ACC112 (cell line): ENCODE results near the gene MYF6.

ENCODE experiments used
- H2AFZ ChIP-seq: fragments of 200-600 bp; sonication (generic); one replicate; pipeline ENCODE4 v1.6.0; 2017; ENCODE audit warnings: antibody characterized with exemption, low read length; ENCODE audit not compliant: unreplicated experiment
- H3K27ac ChIP-seq: fragments of 200-600 bp; sonication (generic); 2 replicates; pipeline ENCODE4 v1.5.1; 2014; ENCODE audit warnings: low read depth, mild to moderate bottlenecking, antibody characterized with exemption, low read length, moderate library complexity
- H3K27me3 ChIP-seq: fragments of 200-600 bp; sonication (generic); 2 replicates; pipeline ENCODE4 v1.6.1; 2014; ENCODE audit warnings: mild to moderate bottlenecking, antibody characterized with exemption, low read length, moderate library complexity, mixed read lengths; ENCODE audit not compliant: insufficient read depth
- H3K36me3 ChIP-seq: fragments of 200-600 bp; sonication (generic); 2 replicates; pipeline ENCODE4 v1.6.1; 2016; ENCODE audit warnings: mild to moderate bottlenecking, antibody characterized with exemption, low read length, moderate library complexity, mixed read lengths; ENCODE audit not compliant: insufficient read depth
- H3K4me1 ChIP-seq: fragments of 200-600 bp; sonication (generic); one replicate; pipeline ENCODE4 v1.6.1; 2016; ENCODE audit warnings: low read length, mixed read lengths; ENCODE audit not compliant: insufficient read depth, unreplicated experiment, control insufficient read depth
- H3K4me3 ChIP-seq: fragments of 200-600 bp; sonication (generic); 2 replicates; pipeline ENCODE4 v1.5.1; 2014; ENCODE audit warnings: mild to moderate bottlenecking, low read depth, low read length
- H3K79me2 ChIP-seq: fragments of 200-600 bp; sonication (generic); one replicate; pipeline ENCODE4 v1.6.0; 2016; ENCODE audit warnings: low read length; ENCODE audit not compliant: control insufficient read depth, unreplicated experiment, insufficient read depth

MYF6 gene

GRCh38 chr12:80704420-80704819 is 3.0 kb upstream of the MYF6 start:
- no peak overlapping the region for H2AFZ ChIP-seq
- no peaks in the 10 kb centered on the region for H3K79me2 ChIP-seq
- H3K27ac ChIP-seq: no peak overlapping the region
- H3K4me1 ChIP-seq: peaks cover 16% of the 10 kb centered on the region
- H3K4me3 ChIP-seq: no peak overlapping the region
- no peaks in the 10 kb centered on the region for H3K36me3 ChIP-seq
- H3K27me3 ChIP-seq: no peaks in the 10 kb centered on the region

- Histone ChIP-seq H3K36me3 (no peaks in the 10 kb centered on the region), H2AFZ (no peak overlapping the region), H3K27me3 (no peaks in the 10 kb centered on the region), H3K79me2 (no peaks in the 10 kb centered on the region), H3K4me1 (peaks cover 9% of the 10 kb centered on the region), H3K4me3 (no peak overlapping the region), H3K27ac (no peak overlapping the region)
Observed at GRCh38 chr12:80707830-80708258, 410 bp downstream of the MYF6 start.

GRCh38 chr12:80708259-80708974 is 983 bp downstream of the MYF6 start:
- no peaks in the 10 kb centered on the region for H3K27me3 ChIP-seq
- H3K4me3 ChIP-seq: peak overlapping the region; percentile 63
- no peaks in the 10 kb centered on the region for H3K79me2 ChIP-seq
- H2AFZ ChIP-seq: peak overlapping the region; percentile 88
- no peak overlapping the region for H3K27ac ChIP-seq
- H3K36me3 ChIP-seq: no peaks in the 10 kb centered on the region
- peaks cover 3% of the 10 kb centered on the region for H3K4me1 ChIP-seq

- H2AFZ ChIP-seq: peak overlapping the region; percentile 88
- H3K27me3 ChIP-seq: no peaks in the 10 kb centered on the region
- no peaks in the 10 kb centered on the region for H3K4me1 ChIP-seq
- H3K79me2 ChIP-seq: no peaks in the 10 kb centered on the region
- H3K27ac ChIP-seq: no peak overlapping the region
- peak overlapping the region; percentile 63 for H3K4me3 ChIP-seq
- H3K36me3 ChIP-seq: no peaks in the 10 kb centered on the region
Observed at GRCh38 chr12:80708975-80709328, 1.5 kb downstream of the MYF6 start.

- H3K4me1 ChIP-seq: no peaks in the 10 kb centered on the region
- H2AFZ ChIP-seq: no peak overlapping the region
- H3K36me3 ChIP-seq: no peaks in the 10 kb centered on the region
- no peak overlapping the region for H3K27ac ChIP-seq
- H3K27me3 ChIP-seq: no peaks in the 10 kb centered on the region
- H3K4me3 ChIP-seq: no peak overlapping the region
- H3K79me2 ChIP-seq: no peaks in the 10 kb centered on the region
Observed at GRCh38 chr12:80709811-80710726, 2.6 kb downstream of the MYF6 start.

GRCh38 chr12:80710727-80711449 is 3.5 kb downstream of the MYF6 start:
- Histone ChIP-seq H3K79me2 (no peaks in the 10 kb centered on the region), H3K27ac (no peak overlapping the region), H3K36me3 (no peaks in the 10 kb centered on the region), H3K4me3 (no peak overlapping the region), H3K27me3 (no peaks in the 10 kb centered on the region), H2AFZ (no peak overlapping the region), H3K4me1 (no peaks in the 10 kb centered on the region)

GRCh38 chr12:80711866-80712265 is 4.4 kb downstream of the MYF6 start:
- H3K27ac ChIP-seq: no peak overlapping the region
- no peak overlapping the region for H2AFZ ChIP-seq
- no peaks in the 10 kb centered on the region for H3K27me3 ChIP-seq

GRCh38 chr12:80712866-80713265 is 5.4 kb downstream of the MYF6 start:
- no peaks in the 10 kb centered on the region for H3K4me1 ChIP-seq
- H3K79me2 ChIP-seq: no peaks in the 10 kb centered on the region
- no peaks in the 10 kb centered on the region for H3K36me3 ChIP-seq
- H2AFZ ChIP-seq: no peak overlapping the region
- H3K27ac ChIP-seq: no peak overlapping the region
- H3K4me3 ChIP-seq: no peak overlapping the region
- no peaks in the 10 kb centered on the region for H3K27me3 ChIP-seq

More at GRCh38 chr12:80711866-80712265, 4.4 kb downstream of the MYF6 start:
- Histone ChIP-seq H3K4me1 (no peaks in the 10 kb centered on the region), H3K4me3 (no peak overlapping the region), H3K36me3 (no peaks in the 10 kb centered on the region), H3K79me2 (no peaks in the 10 kb centered on the region)

GRCh38 chr12:80713419-80713818 is 6.0 kb downstream of the MYF6 start:
- H2AFZ ChIP-seq: peak overlapping the region; percentile 8
- no peaks in the 10 kb centered on the region for H3K27me3 ChIP-seq
- no peak overlapping the region for H3K4me3 ChIP-seq
- H3K79me2 ChIP-seq: no peaks in the 10 kb centered on the region
- H3K27ac ChIP-seq: no peak overlapping the region
- no peaks in the 10 kb centered on the region for H3K36me3 ChIP-seq
- no peaks in the 10 kb centered on the region for H3K4me1 ChIP-seq

- H2AFZ ChIP-seq: peak overlapping the region; percentile 8
- no peaks in the 10 kb centered on the region for H3K27me3 ChIP-seq
- H3K36me3 ChIP-seq: no peaks in the 10 kb centered on the region
- H3K27ac ChIP-seq: no peak overlapping the region
- no peaks in the 10 kb centered on the region for H3K79me2 ChIP-seq
- peak overlapping the region; percentile 46 for H3K4me3 ChIP-seq
- H3K4me1 ChIP-seq: no peaks in the 10 kb centered on the region
Observed at GRCh38 chr12:80714055-80714454, 6.6 kb downstream of the MYF6 start.
